HG03095 (cell line): ENCODE data around the gene PPP1R13B.
"Not testable (repeated sequence)": the region's sequence is repeated elsewhere in the genome, so short reads cannot be mapped to it uniquely, and the experiment has no call there.

Experiments
- ATAC-seq: cut with Tn5 transposase; IDR thresholded peaks from one replicate; pipeline ENCODE4 v1.9.1; 2021; ENCODE audit warnings: moderate library complexity; ENCODE audit not compliant: unreplicated experiment

The PPP1R13B gene, protein sequence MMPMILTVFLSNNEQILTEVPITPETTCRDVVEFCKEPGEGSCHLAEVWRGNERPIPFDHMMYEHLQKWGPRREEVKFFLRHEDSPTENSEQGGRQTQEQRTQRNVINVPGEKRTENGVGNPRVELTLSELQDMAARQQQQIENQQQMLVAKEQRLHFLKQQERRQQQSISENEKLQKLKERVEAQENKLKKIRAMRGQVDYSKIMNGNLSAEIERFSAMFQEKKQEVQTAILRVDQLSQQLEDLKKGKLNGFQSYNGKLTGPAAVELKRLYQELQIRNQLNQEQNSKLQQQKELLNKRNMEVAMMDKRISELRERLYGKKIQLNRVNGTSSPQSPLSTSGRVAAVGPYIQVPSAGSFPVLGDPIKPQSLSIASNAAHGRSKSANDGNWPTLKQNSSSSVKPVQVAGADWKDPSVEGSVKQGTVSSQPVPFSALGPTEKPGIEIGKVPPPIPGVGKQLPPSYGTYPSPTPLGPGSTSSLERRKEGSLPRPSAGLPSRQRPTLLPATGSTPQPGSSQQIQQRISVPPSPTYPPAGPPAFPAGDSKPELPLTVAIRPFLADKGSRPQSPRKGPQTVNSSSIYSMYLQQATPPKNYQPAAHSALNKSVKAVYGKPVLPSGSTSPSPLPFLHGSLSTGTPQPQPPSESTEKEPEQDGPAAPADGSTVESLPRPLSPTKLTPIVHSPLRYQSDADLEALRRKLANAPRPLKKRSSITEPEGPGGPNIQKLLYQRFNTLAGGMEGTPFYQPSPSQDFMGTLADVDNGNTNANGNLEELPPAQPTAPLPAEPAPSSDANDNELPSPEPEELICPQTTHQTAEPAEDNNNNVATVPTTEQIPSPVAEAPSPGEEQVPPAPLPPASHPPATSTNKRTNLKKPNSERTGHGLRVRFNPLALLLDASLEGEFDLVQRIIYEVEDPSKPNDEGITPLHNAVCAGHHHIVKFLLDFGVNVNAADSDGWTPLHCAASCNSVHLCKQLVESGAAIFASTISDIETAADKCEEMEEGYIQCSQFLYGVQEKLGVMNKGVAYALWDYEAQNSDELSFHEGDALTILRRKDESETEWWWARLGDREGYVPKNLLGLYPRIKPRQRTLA

DNA sequence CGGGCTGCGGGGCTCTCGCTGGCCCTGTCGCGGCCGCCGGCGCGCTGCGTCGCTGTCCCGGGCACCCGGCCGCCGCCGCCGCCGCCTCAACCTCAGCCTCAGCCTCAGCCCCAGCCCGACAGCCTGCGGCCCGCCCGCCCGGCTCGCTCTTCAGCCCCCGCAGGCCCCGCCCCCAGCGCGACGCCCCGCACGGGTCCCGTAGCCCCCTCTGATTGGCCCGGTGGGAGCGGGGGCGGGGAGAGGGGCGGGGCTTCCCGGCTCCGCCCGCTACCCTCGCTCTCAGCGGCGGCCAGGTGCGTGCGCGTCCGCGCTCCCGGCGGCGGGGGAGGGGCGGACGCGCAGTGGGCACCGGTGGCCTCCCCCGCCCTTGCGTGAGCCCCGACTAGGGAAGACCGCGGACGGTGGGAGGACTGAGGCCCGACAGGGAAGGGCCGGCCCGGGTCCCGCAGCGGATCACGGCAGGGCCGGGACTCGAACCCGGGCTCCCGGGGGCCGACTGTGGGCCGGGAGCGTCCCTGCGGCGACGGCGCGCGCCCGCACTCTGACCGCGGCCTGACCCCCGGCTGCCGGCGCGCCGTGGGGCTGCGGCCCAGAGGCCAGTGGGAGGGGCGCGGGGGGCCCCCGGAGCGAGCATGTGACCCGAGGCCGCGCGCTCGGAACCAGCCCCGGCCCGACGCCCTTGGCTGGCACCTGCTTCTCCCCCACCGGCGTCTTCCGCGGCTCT is at the start of gene PPP1R13B:
Gene PPP1R13B, minus strand, starts transcription at position 125 of the 724 bp plus-strand sequence. CDS start 268 bp downstream, outside the sequence.
- peak; percentile 91 for ATAC-seq

DNA sequence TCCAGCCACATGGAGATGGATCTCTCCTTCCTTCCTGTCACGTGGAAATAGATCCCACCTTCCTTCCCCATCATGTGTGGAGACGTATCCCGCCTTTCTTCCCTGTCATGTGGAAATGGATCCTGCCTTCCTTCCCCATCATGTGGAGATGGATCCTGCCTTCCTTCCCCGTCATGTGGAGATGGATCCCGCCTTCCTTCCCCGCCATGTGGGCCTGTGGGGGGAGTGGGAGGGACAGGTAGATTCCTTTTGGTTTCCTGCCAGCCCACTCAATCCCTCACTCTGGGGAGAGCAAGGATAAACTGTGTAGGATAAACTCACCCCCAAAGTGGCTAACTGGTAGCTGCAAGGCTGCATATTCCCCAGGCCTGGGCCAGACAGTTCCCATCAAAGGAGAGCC is 49.2 kb upstream of the PPP1R13B start:
- no peak for ATAC-seq

DNA sequence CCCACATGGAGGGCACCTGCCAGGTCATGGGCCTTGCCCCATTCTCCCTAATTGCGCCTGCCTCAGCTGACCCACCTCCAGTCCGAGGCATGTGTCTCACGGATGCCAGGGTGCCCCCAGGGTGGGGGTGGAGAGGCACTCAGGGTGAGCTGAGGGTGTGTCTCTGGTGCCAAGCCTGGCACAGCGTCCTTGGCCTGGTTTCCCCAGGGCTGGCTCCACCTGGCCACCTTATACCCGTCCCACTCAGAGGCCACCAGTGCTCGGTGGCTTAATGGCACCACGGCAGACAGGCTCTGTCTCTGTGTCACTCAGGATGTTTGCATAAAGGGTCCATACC is 47.3 kb upstream of the PPP1R13B start:
- no peak for ATAC-seq

DNA sequence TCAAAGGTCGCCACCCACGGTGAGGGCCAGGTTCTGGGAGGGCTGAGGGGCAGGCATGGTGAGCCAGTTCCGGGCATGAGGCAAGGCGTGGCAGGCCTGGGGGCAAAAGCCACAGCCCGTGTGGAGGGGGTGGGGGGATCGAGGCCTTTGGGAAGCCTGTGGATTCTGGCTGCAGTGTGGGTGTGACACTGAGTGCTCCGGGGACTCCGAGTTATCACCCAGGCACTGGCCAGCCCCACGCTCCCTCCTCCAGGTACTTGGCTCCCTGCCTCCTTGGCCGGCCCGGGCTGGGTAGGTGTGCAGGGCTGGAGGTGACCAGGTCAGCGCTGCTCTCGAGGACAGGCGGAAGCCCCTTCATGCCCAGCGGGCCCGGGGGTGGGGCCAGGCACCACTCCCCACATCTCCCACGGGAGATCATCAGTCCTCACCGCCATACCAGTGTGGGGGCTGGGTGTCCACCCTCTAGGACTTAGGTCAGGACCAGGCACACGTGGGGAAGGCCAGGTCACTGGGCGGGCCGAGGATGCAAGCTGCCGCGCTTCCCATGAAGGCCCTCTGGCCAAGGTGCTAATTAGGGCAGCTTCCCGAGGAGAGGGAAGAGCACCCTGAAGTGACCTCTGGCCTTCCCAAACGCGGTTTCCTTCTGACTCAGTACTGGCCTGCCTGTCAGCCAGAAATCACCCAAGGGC is 46.8 kb upstream of the PPP1R13B start:
- no peak for ATAC-seq

DNA sequence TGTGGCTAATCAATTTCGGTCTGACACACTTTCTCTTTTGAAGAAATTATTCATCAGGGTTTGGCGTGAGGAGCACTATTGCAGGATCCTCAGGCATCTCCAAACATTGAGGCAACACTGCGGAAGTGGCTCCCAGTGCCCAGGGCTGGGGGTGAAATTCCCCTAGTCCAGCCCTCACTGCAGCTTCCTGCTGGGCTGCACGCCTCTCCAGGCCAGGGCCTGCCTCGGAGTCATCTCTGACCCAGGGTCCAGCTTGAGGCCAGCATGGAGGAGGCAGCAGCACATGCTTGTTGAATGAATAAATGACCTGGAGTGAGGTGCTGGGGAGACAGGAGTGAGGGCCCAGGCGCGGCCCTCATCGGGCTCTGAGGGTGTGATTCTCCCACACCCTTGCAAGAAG is 44.9 kb upstream of the PPP1R13B start:
- no peak for ATAC-seq

DNA sequence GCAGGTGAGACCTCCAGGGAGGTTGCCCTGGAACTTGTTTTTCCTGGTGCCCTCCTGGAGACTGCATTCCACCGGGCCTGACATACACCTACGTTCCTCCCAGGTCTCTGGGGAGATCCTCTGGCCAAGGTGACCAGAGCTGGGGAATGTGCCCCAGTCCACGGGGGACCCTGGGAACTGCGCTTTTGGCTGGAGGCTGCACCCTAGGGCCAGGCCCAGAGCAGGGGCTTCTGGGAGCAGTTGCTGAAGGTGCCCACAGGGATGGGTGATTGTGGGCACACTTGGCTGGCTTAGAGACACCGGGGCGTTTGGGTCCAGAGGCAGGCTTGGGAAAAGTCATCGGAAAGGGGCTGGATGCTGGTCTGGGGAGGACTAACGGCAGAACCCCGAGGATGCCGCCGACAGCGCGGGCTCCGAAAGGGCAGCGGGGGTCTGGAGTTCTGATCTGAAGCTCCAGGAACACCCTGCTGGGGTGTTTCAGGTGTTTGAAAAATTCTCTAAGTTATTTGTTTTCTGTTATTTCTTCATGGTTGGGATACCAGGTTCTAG is 44.4 kb upstream of the PPP1R13B start:
- no peak for ATAC-seq

DNA sequence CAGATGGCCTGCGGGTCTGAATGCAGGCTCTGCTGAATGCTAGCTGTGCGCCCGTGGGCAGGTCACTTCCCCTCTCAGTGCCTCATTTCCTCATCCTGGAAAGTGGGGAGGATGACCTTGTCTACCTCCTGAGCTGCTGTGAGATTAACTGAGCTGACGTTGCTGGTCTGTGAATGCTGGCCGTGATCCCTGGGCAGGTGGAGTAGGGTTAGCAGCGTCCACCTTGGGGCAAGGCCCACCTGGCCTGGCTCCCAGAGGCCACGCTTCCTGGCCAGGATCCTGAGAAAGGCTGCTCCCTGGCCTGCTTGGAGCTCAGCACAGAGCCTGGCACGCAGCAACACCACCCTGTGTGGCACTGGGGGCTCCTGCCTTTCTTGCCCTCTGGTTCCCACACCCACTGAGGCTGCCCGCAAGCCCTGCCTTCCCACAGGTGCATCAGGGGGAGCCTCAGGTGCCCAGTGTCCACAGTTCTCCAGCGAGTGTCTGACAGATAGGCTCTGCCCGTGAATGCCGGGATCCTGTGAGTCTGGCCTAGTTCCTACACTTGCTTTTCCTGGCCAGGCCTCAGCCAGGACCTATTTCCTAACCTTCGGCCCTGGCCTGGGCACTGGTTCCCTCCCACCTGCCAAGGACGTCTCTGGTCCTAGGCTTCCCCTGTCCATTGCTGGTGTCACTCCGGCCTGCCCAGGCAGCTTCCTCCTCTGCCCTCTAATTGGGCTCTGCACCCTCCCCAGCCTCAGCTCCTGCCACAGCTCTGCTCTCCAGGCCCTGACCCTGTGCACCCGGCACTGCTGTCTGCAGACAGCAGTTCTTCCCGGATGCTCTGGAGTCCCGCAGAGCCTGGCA is 43.7 kb upstream of the PPP1R13B start:
- ATAC-seq, result no peak

DNA sequence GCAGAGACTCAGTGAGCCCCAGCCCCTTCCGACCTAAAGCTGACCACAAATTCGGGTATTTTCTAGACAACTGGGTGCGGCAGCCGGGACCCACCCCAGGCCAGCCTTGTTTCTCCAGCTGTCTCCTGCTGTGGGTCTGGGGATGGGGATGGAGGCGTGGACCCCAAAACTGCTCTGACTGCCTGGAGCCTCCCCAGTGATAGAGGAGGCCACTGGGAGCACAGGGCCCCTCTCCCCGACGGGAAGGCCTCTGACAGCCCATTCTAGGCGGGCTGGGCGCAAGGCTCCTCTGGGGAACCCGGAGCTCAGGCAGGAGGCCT is 42.6 kb upstream of the PPP1R13B start:
- no peak for ATAC-seq

DNA sequence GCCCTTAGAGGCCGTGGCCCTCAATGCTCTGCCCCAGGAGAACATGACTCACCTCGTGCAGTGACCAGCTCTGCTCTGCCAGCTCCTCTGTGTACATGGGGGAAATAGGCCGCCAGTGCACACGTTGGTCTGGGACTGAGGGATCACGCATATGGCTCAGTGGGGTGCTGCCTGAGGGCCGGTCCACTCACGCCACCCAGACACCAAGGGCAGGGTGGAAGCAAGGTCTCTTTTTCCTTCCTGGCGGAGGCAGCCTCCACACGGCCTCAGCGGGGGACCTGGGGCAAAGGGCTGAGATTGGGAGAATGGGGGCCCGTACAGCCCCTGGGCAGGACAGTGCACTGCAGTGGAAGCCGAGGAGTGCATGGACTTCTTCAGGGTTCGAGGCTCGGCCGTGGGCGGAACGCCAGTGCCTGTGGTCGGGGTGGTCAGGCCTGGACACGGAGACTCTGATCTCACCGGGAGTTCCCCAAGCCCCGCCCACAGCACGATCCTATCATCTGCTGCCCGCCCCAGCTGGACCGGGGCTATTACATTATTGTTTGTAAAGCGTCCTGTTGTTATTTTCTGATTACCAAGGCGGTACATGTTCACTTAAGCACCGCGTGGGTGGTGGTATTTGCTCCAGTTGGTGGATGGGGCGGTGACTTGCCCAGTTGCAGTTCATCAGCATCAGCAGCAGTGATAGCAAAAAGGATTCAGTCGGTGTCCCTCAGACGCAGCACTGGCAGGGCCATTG is 42.1 kb upstream of the PPP1R13B start:
- ATAC-seq, result no peak

DNA sequence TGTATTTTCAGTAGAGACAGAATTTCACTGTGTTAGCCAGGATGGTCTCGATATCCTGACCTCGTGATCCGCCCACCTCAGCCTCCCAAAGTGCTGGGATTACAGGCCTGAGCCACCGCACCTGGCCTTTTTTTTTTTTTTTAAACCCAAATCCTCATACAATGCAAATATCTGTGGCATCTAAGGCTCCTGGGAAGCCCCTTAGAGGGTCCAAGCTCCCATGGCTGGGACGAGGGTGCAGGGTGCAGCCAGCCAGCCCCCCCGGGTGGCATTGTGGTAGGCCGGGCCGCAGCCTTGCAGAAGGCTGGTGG is 41.6 kb upstream of the PPP1R13B start:
- not testable (repeated sequence) for ATAC-seq

DNA sequence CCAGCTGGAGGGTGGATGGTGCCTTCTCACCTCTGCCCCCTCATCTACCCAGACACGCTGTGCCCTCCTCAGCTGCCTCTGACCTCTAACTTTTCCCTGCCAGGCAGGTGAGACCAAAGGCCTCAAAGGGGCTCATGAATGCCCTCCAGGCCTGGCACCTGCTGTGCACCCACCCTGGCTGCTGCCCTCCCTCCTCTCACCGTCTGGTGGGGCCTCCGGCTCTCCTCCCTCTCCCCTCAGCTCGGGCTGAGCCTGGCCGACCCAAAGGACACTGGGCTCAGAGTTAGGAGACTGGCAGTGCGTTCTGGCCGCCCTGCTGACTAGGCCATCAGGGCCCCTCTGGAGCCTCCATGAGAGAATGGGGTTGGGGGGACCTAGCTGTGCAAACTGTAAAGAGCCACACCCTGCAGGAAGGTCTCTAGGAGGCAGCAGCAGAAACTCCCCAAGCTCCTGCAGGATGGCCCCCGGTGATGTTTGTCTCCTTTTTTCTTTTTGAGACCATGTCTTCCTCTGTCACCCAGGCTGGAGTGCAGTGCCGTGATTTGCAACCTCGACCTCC is 40.3 kb upstream of the PPP1R13B start:
- ATAC-seq, result no peak

DNA sequence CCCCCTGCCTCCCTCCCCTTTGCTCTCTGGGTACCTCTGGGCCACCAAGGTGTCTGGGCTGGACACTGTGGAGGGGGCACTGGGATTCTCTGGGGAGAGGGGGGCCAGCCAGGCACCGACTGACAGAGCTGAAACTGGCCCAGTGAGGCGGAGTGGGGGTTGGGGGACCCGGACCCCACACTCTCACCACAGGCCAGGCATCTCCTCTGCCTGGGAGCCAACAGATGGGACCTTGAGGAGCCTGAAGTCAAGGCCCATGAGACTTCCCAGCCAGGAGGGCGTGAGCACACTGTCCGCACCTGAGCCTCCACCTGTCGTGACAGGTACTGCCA is 39.8 kb upstream of the PPP1R13B start:
- no peak for ATAC-seq

DNA sequence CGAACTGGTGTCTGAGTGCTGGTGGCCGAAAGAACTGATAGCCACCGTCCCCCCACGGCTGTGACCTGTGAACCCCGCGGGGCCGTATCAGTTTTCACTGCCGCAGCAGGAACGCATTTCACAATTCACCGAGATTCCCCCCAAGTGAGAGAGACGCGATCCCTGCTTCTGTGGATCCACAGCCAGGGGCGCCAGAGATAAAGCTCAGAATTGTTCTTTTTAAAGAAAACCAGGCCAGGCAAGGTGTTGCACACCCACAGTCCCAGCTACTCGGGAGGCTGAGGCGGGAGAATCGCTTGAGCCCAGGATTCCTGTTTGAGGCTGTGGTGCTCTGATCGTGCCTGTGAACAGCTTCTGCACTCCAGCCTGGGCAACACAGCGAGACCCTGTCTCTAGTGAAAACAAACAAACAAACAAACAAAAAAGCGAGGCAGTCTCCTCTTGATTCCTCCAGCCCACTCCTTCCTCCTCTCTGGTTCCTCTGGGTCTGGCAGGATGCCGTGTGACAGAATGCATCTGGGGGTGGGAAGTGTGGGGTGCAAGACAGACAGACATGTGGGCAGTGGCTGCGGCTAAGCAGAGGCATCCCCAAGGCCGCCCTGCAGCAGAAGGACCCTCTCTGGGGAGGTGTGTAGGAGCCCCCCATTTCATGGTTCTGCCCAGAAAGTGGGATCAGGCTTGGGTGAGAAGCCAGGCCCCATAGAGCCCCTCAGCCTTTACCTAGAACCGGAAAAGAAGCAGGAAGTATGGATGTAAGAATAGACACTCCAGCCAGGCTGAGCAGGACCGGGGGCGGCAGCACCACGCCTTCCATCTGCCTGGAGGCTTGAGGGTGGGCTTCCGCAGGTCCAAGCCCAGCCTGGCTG is 39.2 kb upstream of the PPP1R13B start:
- no peak for ATAC-seq

DNA sequence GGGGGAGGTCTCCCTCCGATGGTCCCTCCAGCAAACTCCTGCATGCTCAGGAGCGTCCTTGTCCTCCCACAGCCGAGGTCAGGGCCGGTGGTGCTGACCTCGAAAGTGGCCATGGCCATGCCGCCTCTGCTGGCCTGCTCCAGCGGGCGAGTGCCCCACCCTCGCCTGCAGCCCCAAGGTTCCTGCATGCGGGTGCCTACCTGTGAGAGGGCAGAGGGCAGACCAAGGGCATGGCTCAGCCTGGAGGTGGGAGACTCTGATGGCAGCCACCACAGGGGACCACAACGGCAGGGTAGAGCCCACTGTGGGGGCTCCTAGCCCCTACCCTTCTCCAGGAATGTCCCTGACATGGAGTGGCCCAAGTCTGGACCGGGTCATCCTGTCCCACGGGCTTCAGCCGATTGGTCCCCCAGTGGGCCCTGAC is 38.1 kb upstream of the PPP1R13B start:
- ATAC-seq, result no peak

DNA sequence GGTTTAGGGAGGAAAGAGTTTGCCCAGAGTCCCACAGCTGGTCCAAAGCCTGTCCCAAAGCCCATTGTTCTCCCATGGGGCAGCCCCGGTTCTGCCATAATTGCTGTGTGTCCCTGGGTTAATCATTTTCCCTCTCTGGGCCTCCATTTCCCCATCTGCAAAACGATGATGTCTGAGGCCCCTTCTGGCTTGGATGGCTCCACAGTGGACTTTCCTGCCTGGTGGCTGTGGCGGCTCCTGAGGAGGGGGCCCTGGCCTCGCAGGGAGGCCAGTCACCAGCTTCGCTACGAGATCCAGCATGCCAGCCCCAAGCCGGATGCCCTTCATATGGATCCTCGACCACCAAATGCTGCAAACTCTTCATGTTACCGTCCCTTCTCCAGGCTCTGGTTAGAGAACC is 37.5 kb upstream of the PPP1R13B start:
- ATAC-seq, result no peak

DNA sequence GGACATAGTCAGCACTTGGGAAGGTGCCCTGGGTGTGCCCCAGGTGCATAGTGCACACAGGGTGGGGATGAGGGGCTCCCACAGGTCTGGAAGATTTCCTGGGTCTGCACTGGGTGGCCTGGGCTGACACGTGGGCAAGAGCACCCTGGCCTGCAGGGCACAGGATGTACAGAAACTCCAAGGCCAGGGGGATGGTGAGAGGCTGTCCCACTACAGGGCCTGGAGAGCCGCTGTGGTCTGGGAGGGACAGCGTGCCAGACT is 35.8 kb upstream of the PPP1R13B start:
- no peak for ATAC-seq

DNA sequence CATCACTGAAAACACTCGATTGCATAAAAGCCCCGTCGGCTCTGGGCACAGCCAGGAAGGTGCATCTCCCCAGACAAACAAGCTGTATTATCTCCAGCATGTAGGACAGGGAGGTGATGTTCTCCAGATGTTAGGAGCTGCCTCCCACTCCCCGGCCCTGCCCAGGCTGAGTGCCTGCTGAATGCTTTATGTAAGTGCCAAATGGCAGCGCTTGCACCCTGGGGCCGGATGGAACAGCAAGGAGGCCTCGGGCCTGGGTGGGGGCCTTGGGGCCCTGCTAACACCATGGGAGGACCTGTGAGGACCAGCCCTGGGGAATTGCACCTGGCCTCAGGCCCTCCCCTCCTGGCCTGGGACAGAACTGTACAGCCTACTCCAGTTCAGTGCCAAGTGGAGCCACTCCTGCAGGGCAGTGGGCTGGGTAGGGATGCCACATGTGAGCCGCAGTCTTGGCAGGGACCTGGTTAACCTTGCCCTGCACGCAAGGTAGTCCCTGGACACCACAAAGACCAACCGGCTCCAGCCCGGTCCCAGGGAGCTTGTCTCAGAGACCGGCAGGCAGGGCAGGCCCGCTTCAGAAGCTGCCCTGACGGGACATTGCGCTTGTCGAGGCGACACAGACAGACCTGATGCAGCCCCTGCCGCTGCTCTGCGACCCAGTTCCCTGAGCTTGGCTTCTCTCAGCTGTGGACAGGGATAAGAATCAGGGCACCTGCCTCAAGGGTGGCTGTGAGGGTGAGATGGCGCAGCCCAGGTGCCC is 35.3 kb upstream of the PPP1R13B start:
- ATAC-seq, result no peak
